Neural progenitor cell (in vitro differentiated cells): ENCODE data around the gene PPP2R1A. TPM values are rescaled to one million over a fixed set of nuclear protein-coding genes. Genes with fewer than 3 reads are reported as not detected.

Source experiments
- DNase-seq: peaks from one replicate; pipeline ENCODE4 v3.0.0-alpha.2; 2016; ENCODE audit warnings: low spot score
- H2AFZ ChIP-seq: fragments of 200-600 bp; sonication (generic); replicated peaks from 2 replicates; pipeline ENCODE4 v1.6.1; 2016; ENCODE audit warnings: antibody characterized with exemption
- H3F3A ChIP-seq: fragments of 200-600 bp; sonication (generic); 2 replicates; pipeline ENCODE4 v1.6.1; 2016; ENCODE audit warnings: antibody characterized with exemption, low read depth
- H3K27ac ChIP-seq: fragments of 200-600 bp; sonication (generic); 2 replicates; pipeline ENCODE4 v1.5.1; 2016; ENCODE audit warnings: mild to moderate bottlenecking
- H3K27me3 ChIP-seq: fragments of 200-600 bp; sonication (generic); 2 replicates; pipeline ENCODE4 v1.6.1; 2016; ENCODE audit warnings: mild to moderate bottlenecking, moderate library complexity
- H3K36me3 ChIP-seq: fragments of 200-600 bp; sonication (generic); 2 replicates; pipeline ENCODE4 v1.5.1; 2016
- H3K4me1 ChIP-seq: fragments of 200-600 bp; sonication (generic); 2 replicates; pipeline ENCODE4 v1.6.1; 2016; ENCODE audit warnings: mixed run types
- H3K4me2 ChIP-seq: fragments of 200-600 bp; sonication (generic); 2 replicates; pipeline ENCODE4 v1.6.1; 2016
- H3K4me3 ChIP-seq: fragments of 200-600 bp; sonication (generic); 2 replicates; pipeline ENCODE4 v1.5.1; 2016
- H3K79me2 ChIP-seq: fragments of 200-600 bp; sonication (generic); 2 replicates; pipeline ENCODE4 v1.6.1; 2016; ENCODE audit warnings: low read depth
- H3K9ac ChIP-seq: fragments of 200-600 bp; sonication (generic); 2 replicates; pipeline ENCODE4 v1.6.1; 2016
- H3K9me3 ChIP-seq: fragments of 200-600 bp; sonication (generic); 2 replicates; pipeline ENCODE4 v1.5.1; 2016; ENCODE audit warnings: low read depth
- H4K20me1 ChIP-seq: fragments of 200-600 bp; sonication (generic); 2 replicates; pipeline ENCODE4 v1.6.1; 2016; ENCODE audit warnings: low read depth
- H3K27ac Mint-ChIP-seq: 3 replicates; pipeline ENCODE4 v1.8.0; 2021; ENCODE audit warnings: mixed read lengths
- H3K27me3 Mint-ChIP-seq: 2 replicates; pipeline ENCODE4 v1.8.0; 2022; ENCODE audit warnings: low read depth, mild to moderate bottlenecking, inconsistent platforms, moderate library complexity, mixed read lengths; ENCODE audit not compliant: insufficient read depth
- H3K36me3 Mint-ChIP-seq: 3 replicates; pipeline ENCODE4 v1.8.0; 2021; ENCODE audit warnings: mixed read lengths
- H3K4me1 Mint-ChIP-seq: 3 replicates; pipeline ENCODE4 v1.8.0; 2021; ENCODE audit warnings: mixed read lengths
- H3K4me3 Mint-ChIP-seq: 3 replicates; pipeline ENCODE4 v1.8.0; 2021; ENCODE audit warnings: mild to moderate bottlenecking, moderate library complexity, mixed read lengths
- H3K9me3 Mint-ChIP-seq: 3 replicates; pipeline ENCODE4 v1.8.0; 2020; ENCODE audit warnings: mixed read lengths
- CTCF ChIP-seq: fragments of 200-600 bp; sonication (generic); IDR thresholded peaks from 2 replicates; pipeline ENCODE4 v1.5.1; 2017; ENCODE audit warnings: antibody characterized with exemption, mild to moderate bottlenecking
- EZH2 ChIP-seq: fragments of 200-600 bp; sonication (generic); IDR thresholded peaks from 2 replicates; pipeline ENCODE4 v1.6.1; 2017; ENCODE audit warnings: antibody characterized with exemption, mild to moderate bottlenecking, moderate library complexity
- EZH2phosphoT487 ChIP-seq: fragments of 200-600 bp; sonication (generic); IDR thresholded peaks from 2 replicates; pipeline ENCODE4 v1.6.1; 2017; ENCODE audit warnings: antibody characterized with exemption
- total RNA-seq: library from RNA; depleted of rRNA; stranded (reverse); fragments of >200 nt; gene quantifications from 2 replicates; pipeline ENCODE4 v1.2.3, GENCODE V29; 2015; ENCODE audit warnings: low replicate concordance

Gene PPP2R1A
- total RNA-seq: 218 and 367 TPM in 2 replicates

DNA sequence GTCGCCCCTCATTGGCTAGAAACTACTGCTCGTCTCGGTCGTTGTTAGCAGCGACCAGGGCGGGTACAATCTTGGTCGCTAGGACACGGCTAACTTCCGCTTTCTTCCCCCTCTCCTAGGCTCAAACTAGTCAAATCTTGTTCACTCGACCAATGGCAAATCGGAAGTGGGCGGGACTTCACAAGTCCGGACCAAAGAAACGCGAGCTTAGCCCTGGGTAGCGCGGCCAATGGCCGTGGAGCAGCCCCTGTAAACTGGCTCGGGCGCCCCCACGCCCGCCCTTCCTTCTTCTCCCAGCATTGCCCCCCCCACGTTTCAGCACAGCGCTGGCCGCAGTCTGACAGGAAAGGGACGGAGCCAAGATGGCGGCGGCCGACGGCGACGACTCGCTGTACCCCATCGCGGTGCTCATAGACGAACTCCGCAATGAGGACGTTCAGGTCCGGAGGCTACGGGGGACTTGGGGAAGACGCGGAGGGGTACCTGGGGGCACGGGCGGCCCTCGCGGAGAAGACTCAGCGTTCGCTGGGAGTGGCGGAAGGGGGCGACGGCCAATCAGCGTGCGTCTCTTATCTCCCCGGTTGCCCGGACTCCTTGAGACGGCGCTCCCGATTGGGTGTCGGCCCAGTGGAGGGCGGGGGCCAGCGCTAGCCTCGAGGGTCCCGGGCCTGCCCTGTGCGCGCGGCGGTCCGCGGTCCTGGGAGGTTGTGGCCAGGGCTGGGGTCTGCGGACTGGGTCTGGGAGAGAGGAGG is at the start of gene PPP2R1A:
TSS of gene PPP2R1A (plus strand) at position 318 of the 752 bp plus-strand sequence. CDS start at position 363, 45 bp downstream.
- peaks cover 29% of the 10 kb centered on the region for H3K36me3 Mint-ChIP-seq
- peaks cover 22% of the 10 kb centered on the region for H3K9me3 Mint-ChIP-seq
- H3K27ac Mint-ChIP-seq: peak within 1 kb of the TSS; percentile 100
- Histone ChIP-seq H3K79me2 (peaks cover 53% of the 10 kb centered on the region), H3K36me3 (peaks cover 5% of the 10 kb centered on the region), H3K9me3 (no peaks in the 10 kb centered on the region), H3K9ac (peak within 1 kb of the TSS; percentile 93), H3K27ac (peak within 1 kb of the TSS; percentile 92), H3K27me3 (no peaks in the 10 kb centered on the region), H4K20me1 (peaks cover 34% of the 10 kb centered on the region), H3F3A (peaks cover 12% of the 10 kb centered on the region), H3K4me2 (peak within 1 kb of the TSS; percentile 91), H3K4me3 (peak within 1 kb of the TSS; percentile 84), H3K4me1 (peaks cover 17% of the 10 kb centered on the region), H2AFZ (peak within 1 kb of the TSS; percentile 90)
- H3K27me3 Mint-ChIP-seq: peaks cover 9% of the 10 kb centered on the region
- DNase-seq: peak; percentile 100
- TF ChIP-seq EZH2phosphoT487: no peak
- no peak for TF ChIP-seq CTCF
- no peak for TF ChIP-seq EZH2
- peak within 1 kb of the TSS; percentile 96 for H3K4me3 Mint-ChIP-seq
- H3K4me1 Mint-ChIP-seq: peaks cover 21% of the 10 kb centered on the region

- H3K4me2 ChIP-seq: no peak overlapping the region
- DNase-seq: no peak
These were observed 48.6 kb upstream of the PPP2R1A start for GRCh38 chr19:52141203-52141602.

GRCh38 chr19:52142001-52142595 is 47.8 kb upstream of the PPP2R1A start:
- H3K9me3 Mint-ChIP-seq: peaks cover 46% of the 10 kb centered on the region
- H3K4me3 Mint-ChIP-seq: no peak overlapping the region
- TF ChIP-seq EZH2phosphoT487: no peak
- TF ChIP-seq CTCF: no peak
- TF ChIP-seq EZH2: no peak
- H3K79me2 ChIP-seq: peaks cover 20% of the 10 kb centered on the region
- H3K9me3 ChIP-seq: no peaks in the 10 kb centered on the region
- peak overlapping the region; percentile 5 for H3K27ac Mint-ChIP-seq
- H3K27ac ChIP-seq: no peak overlapping the region
- no peak overlapping the region for H3K9ac ChIP-seq
- no peaks in the 10 kb centered on the region for H3K27me3 ChIP-seq
- no peak for DNase-seq
- peaks cover 6% of the 10 kb centered on the region for H3K4me1 ChIP-seq
- no peak overlapping the region for H3K4me3 ChIP-seq
- peaks cover 5% of the 10 kb centered on the region for H3K36me3 ChIP-seq
- H2AFZ ChIP-seq: no peak overlapping the region
- H4K20me1 ChIP-seq: no peaks in the 10 kb centered on the region
- peaks cover 9% of the 10 kb centered on the region for H3K27me3 Mint-ChIP-seq
- peaks cover 13% of the 10 kb centered on the region for H3K36me3 Mint-ChIP-seq
- H3K4me1 Mint-ChIP-seq: peaks cover 11% of the 10 kb centered on the region
- peaks cover 22% of the 10 kb centered on the region for H3F3A ChIP-seq
- H3K4me2 ChIP-seq: no peak overlapping the region

More at GRCh38 chr19:52141203-52141602, 48.6 kb upstream of the PPP2R1A start:
- Histone ChIP-seq H3K9ac (no peak overlapping the region), H3K4me3 (no peak overlapping the region), H3K27me3 (no peaks in the 10 kb centered on the region), H3K9me3 (peaks cover 5% of the 10 kb centered on the region), H3K36me3 (peaks cover 9% of the 10 kb centered on the region), H3K4me1 (peaks cover 6% of the 10 kb centered on the region), H3K79me2 (peaks cover 29% of the 10 kb centered on the region), H4K20me1 (no peaks in the 10 kb centered on the region), H2AFZ (no peak overlapping the region), H3K27ac (no peak overlapping the region), H3F3A (peaks cover 22% of the 10 kb centered on the region)
- TF ChIP-seq EZH2phosphoT487 (no peak), EZH2 (no peak), CTCF (no peak)
- H3K4me3 Mint-ChIP-seq: no peak overlapping the region
- H3K4me1 Mint-ChIP-seq: peaks cover 11% of the 10 kb centered on the region
- no peak overlapping the region for H3K27ac Mint-ChIP-seq
- peaks cover 46% of the 10 kb centered on the region for H3K9me3 Mint-ChIP-seq
- H3K27me3 Mint-ChIP-seq: peaks cover 9% of the 10 kb centered on the region
- peaks cover 20% of the 10 kb centered on the region for H3K36me3 Mint-ChIP-seq
